NCI-H446 (cell line): ENCODE results near the gene ERG.

ENCODE experiments used
- DNase-seq, 2 experiments: peaks; one replicate each; lab custom pipeline; 2025; lab: John Stamatoyannopoulos, UW

The ERG gene

DNA sequence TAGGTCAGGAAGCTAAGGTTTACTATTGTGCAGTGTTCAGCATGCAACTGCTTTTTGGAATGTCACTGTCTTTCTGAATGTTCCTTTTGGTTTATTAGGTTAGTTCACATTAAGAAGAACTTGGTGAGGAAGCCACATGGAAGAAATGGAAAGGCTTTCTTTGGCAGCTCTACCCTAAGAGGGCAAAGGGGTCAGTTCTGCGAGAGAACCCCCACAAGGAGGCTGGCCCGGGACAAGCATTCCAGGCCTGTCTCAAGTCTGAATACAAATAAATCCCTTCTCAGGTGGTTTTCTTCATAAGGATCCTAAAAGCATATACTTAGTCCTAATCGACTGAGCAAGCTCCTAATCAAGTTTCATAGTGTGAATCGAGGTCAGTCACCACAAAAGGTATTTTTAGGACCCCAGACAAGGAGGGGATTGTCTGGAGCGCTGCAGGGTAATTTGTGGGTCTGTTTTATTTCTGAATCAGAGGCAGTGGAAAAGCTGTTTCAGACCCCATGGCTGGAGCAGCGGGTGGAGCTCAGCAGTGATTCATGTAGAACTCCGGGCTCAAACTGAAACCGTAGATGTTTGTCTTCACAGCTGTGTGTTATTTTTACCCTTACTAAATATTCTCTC lies 63.3 kb downstream of the ERG start:
- no peak for DNase-seq

DNA sequence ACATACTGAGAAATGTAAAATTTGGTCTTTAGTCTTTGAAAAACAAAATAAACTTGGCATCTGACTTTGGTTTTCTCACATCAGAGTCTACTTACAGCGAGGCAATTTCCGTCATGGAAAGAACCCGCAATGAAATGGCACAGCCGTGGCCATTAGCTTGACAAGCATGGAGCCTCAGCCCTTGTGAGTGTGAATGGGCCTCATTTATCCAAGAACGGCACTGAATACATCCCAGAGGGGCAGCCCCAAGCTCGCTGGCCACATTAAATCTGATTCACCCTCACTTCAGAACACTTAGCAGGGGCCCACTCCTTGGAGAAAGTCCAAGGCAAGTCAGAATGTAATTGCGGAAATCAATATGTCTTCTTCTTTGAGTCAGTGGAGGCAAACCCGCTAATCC lies 64.8 kb downstream of the ERG start:
- DNase-seq, result no peak

DNA sequence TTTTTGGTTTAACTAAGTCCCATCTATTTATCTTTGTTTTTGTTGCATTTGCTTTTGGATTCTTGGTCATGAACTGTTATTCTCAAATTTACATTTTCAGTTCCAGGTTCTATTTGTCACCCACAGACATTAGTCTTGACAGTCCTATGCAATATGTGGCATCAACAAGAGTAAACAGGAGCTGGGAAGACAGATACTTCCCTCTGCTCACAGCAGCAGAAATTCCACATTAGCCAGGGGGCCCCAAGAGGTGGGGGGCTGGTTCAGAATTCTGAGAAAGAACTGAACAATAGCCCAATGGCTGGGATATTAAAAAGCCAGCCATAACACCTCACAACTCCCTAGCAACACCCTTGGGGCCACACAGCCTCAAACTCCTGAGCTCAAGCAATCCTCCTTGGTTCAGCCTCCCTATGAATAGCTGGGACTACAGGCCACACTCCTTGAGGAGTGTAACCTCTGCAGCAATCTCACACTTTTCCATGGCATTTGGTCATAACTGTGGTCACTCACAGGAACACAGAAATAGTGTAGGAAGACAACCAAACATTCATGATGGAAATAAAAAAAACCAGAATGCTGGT lies 67.8 kb downstream of the ERG start:
- no peak for DNase-seq

DNA sequence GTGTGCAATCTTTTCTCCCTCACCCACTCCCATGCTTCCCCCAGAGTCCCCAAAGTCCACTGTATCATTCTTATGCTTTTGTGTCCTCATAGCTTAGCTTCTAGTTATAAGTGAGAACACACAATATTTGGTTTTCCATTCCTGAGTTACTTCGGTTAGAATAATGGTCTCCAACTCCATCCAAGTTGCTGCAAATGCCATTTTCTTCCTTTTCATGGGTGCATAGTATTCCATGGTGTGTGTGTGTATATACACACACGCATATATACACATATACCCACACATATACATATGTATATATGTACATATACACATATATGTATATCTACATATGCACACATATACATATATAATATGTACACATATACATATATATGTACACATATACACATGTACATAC lies 69.3 kb downstream of the ERG start:
- DNase-seq, result no peak

DNA sequence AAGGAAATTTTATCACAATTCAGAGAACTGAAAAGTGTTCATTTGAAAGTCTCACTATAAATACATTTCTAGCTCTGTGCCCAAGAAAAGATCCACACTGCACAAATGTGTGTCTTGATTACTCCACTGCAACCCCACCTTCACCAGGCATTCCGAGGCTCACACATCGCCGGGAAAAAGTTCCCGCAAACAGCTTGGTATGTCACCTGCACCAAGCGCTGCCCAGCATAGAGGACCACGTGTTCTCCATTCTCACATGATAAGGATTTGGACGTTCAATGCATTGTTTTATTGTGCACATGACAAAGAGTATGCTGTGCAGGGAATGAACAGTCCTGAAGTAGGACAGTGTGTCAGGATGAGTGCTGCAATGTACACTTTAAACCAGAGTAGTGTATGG lies 70.1 kb downstream of the ERG start:
- DNase-seq, result no peak

DNA sequence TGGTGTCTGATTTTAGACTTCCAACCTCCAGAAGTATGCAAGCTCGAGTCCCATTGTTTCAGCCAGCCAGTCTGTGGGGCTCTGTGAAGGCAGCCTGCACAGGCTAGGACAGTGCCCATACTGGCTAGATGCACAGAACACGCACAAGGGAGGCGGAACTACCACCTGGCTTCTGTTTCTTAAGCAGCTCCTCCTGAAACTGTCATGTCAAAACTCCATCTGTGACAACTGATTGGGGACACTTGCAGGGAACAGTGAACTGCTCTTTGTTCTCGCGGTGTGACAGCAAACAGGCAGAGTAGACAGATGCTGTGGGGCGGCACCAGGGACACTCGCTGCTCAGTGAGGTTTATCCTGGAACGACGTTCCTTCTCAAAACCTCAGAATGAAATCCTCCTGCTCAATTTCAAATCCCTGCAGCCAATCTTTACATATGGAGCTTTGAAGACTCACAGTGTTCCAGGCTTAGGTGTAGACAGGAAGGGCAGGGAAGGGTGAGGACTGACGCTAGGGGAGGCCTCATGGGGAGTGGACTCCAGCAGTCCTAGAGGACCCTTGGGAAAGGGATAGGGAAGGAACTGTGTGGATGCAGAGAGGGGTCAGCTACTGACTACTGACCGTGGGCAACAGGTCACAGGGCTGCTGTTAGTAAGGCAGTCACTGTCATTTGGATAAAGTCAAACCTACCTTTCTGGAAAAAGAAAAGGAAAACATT lies 73.8 kb downstream of the ERG start:
- no peak for DNase-seq

DNA sequence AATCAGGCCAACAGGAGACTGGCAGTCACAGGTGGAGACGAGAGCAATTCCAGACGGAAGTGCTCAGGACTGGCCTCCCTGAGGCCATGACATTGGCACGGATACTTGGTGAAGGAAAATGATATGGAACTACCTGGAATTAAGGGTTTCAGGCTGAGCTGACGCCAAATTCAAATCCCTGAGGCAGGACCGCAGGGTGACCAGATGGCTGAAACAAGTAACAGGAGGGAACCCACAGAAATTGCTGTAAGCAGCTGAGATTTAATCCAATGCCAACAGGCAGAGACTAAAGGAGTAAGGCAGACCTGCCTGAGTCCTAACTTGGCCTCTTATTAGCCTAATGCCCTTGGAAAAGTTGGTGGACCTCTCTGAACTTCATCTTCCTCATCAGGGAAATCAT lies 76.2 kb downstream of the ERG start:
- DNase-seq, result no peak

DNA sequence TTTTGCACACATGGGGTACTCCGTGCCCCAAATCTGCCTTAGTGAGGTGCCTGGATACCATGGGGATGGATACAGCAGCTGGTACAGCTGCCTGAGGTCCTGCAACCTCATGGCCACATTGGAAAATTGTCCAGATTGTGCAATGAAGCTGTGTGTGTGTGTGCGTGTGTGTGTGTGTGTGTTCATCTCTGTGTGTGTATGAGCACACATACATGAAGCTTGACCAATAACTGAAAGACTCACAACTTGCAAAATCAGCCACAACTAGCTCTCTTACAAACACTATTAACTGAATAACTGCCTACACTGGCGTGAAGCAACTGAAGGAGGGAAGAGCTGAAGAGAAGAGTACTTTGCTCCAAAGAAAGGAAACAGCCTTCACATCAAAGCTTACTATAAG lies 78.1 kb downstream of the ERG start:
- DNase-seq, result no peak

DNA sequence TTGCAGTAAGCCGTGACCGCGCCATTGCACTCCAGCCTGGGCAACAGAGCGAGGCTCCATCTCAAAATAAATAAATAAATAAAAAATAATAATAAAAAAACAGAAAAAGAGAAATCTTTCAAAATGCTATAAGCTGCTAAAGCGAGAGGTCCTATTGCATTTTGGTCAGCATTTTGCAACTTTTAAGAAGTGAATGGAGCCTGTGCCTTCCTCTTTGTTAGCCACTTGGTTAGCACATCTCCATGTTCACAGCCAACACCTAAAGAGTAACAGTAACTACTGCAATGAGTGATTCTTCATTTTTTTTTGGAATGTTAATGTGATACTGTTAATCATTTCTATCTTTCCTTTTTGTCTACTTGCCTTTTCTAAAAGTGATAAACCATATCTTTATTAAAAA lies 80.6 kb downstream of the ERG start:
- DNase-seq, result no peak

DNA sequence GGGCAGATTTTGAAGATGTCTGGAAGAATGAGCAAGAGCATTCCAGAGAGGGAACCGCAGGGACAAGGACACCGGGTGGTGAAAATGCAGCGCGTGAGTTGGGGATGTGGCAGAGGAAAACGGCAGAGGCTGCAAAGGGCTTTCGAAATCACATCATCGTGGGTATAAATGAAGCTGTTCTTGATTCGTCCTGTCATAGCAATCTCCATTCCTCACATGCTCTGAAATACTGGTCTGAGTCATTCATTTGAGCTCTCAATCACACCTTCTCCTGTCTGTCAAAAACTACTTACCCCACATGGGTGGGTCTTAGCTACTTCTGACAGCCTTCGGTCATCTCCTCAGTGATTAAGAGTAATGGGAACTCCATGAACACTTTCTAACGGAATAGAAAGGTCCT lies 81.5 kb downstream of the ERG start:
- DNase-seq, result no peak

DNA sequence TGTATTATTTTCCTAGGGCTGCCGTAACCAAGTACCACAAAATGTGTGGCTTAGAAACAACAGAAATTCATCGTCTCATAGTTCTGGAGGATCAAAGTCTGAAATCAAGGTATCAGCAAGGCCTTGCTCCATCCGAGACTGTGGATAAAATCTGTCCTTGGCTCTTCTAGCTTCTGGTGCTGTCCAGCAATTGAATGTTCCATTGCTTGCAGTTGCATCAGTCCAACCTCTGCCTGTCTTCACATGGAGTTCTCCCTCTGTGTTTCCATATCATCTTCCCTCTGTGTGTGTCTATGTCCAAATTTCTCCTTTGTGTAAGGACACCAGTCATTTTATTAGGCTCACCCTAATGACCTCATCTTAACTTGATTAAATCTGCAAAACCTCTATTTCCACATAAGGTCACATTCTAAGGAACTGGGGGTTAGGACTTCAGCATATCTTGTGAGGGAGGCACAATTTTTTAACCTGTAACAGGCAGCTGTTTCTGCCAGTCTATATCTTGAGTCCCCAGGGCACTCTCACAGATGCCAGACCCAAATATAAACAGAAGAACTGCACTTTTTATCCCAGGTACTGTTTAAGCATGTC lies 84.2 kb downstream of the ERG start:
- no peak for DNase-seq

DNA sequence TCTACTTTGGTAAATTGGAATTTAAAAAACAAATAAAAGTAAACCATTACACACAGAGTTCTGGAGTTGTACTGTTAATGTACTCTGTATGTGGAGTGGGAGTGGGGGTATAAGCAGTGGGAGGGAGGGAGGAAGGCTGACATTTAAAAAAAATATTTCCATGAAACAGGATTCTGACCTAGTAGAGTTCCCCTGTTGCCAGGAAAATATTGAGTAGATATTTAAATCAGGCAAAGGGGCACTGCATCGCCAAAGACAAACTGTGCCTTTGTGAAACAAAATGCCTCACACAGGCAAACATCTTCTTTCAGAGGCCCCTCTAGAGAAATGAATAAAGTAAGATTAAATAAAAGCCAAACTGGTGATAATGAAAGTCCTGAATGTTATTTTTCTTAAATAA lies 87.8 kb downstream of the ERG start:
- no peak for DNase-seq

DNA sequence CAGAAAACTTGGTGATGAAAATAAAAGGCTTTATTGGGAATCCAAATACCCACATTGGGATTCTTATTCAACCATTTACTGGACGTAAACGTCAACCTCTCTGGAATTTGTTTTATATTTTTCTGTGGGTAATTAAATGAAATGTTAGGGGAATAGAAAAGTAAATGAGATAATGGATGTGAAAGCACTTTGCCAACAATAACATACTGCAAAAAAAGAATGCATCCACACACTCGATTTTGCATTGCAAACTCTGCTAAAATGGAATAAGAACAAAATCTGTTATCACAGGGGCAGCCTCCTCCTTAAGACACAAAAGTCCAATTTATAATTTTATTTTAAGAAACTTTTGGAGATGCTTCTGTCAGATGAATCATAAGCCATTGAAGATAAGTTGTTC lies 88.4 kb downstream of the ERG start:
- DNase-seq, result no peak

DNA sequence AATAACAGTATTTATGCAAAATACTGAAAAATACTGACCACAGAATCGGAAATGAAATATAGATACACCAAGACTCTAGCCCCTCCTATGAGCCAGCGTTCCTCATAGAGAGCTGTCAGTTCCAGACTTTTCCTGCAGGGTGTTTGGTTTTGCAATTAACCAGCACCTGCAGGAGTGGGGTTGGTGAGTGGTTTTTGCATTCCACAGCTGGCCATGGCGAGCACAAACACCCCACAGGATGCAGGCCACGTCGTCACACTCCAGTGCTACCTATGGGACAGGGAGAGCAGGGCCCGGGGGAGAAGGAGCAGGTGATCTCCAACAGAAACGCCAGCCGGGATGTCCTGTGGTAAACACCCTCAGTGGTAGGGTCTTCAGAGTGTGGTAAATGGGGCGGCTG lies 94.1 kb downstream of the ERG start:
- no peak for DNase-seq

DNA sequence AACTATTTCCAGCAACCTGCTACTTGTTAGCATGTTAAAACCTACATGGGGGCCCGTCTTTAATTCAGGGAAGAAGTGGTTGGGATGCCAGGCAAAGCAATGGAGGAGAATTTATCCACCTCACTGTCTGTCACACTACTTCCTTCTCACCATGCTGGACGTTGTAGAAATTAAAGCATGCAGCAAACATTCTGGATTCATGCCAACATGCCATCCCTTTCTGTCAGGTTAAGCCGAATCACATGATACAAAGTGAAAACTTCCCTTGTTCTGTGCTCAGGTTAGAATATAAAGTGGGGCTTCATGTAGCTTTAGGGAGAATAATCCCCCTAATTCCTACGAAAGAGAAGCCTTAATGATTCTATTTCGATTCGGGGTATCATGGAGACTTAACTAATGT lies 95.5 kb downstream of the ERG start:
- no peak for DNase-seq

DNA sequence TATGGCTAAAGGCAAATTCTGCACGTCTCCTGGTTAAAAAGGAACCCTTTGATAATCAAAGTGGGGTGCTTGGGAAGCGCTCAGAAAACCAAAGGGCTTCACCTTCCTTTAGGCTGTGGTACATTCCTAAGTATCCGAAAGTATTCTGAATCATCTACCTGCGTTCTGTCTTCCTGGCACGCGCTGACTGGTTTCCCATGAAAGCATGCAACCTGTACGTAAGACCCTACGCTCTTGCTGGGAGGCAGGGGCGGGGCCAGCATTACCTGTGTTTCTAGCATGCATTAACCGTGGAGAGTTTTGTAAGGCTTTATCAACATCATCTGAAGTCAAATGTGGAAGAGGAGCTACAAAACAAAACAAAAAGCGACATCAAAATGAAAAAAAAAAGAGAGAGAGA lies 96.0 kb downstream of the ERG start:
- no peak for DNase-seq

DNA sequence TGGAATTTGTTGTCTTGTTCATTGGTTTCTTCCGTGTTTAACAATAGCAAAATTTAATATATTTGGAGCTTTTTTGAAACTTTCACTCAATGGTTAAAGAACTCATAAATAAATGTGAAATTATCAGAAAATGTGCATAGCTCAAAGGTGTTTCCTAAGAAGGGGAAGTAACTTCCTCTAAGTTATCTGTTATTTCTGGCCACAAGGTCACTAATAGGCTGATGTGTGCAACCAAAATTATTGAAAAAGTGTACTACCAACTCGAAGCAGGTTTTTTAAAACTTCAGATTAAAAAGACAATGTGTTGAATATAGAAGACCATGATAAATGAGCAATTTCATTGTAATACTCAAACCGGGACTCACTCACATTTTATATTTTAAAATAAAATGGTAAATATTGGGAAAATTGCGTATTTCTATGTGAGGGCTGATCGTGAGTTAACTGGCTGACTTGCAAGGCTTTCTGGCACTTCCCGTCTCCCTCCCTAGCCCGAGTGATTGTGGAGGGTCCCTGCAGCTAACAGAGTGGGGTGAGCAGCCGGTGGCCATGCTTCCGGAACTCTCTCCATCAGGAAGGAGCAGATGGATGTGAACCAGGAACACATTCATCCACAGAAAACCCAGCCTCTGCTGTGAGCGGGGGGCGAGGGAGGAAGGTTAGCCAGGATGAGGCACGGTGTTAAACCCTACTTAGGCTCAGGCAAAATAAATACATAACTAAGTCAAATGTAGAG lies 96.9 kb downstream of the ERG start:
- DNase-seq, result no peak

DNA sequence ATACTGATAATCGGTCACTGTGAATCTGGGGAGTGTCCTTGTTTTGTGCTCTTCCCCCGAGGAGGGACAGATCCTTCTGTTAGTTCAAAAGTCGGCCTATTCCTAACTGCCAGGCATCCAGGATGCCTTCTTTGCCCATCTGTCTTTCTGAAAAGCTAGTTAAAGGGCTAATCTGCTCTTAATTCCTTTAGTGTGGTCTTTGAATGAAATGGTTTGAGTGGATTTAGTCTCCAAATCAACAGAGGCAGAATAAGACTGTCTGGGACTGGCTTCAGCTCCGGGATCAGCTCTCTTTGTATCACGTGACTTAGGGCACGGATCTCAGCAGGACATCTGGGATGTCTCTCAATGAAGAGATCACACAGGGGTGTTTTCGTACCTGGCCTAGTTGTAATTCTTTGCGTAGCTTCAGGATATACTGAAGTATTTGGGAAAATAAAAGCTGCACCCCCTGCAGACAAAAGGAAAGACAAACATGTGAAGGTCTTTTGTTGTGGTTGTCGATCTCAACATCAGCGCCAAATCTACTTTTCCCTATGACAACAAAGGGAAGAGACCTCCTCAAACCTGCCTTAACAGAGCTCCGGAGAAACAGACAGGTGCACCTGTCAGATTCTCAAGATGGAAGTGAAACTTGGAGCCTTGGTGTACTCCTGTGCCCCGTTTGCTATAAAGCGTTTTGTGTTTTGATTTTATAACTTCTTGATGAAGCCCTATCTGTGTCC lies 97.9 kb downstream of the ERG start:
- DNase-seq, result no peak

DNA sequence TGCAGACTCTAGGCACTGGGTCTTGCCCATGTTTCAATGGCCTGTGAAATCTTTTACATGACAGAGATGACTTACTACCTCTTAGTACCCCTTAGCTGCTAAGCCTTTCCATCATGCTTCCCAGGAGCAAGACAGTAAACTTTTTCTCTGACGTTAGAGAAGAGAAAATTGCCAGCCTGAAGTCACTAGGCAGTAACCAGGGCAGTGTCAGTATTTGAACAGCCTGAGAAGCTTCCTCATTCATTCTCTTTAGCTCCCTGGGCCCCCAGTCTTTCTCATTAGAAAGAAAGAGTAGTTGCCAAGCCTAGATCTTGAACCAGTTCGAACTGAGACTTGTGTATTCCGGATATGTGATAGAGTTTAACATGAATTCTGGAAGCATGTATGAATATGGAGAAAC lies 99.2 kb downstream of the ERG start:
- no peak for DNase-seq

DNA sequence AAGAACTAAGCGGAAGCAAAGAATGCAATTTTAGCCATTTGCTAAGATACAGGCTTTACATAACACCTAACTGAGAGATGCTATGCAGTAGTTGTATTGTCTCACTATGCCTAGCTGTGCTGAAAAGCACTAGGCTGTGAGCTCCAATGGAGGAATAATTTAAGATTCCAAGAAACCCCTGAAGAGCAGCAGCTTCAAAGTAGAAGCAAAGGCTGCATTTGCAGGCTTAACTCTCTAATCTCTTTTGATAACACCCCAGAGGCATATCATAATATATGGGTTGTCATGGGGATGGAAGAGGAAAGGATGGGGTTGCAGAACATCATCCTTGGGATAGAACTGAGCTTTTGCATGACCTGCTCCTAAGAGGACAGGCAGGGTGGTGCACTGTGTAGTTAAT lies 102.0 kb downstream of the ERG start:
- DNase-seq, result no peak

DNA sequence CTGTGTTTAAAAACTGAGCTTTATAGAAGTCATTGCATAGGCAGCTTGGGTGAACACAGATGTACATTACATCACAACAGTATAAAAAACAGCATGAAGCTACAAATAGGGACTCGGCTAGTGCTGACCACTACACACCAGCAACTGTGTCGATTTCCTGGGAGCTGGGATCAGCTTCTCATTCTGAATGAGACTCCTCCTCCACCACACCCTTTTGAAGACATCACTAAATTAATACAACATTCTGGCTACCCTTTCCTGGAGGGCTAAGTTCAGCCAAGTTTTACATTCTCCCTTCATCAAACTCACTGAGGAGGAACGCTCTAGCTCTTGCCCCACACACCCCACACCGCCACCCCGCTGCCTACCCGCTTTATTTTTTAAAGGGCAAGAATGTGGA lies 102.7 kb downstream of the ERG start:
- no peak for DNase-seq

DNA sequence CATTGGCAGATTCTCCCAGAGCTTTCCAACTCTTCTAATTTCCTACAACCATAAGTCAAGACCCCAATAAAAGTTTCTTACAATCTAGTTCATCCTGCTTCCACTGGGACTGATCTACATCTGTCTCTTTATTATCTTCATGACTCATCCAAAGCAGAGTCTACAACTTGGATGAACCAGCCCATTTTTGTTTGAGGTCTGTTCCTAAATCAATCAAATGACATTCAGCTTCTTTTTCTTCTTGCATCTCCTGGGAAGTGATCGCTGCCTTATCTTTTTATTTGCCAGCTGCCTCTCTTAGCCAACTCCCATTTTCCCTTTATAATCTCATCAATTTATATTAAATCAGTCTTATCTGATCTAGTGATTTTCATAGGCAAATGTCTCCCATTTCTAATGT lies 105.6 kb downstream of the ERG start:
- DNase-seq, result no peak
